Activated CD8-positive, alpha-beta memory T cell treated with anti-CD3 and anti-CD28 coated beads for 48 hours (primary cell): Measurements from ENCODE around the gene TMEM170A.
"Not testable (repeated sequence)": the region's sequence is repeated elsewhere in the genome, so short reads cannot be mapped to it uniquely, and the experiment has no call there.

Experiments
- DNase-seq, 3 experiments: peaks; one replicate each; pipeline ENCODE4 v3.0.0-alpha.2; 2020; ENCODE audit warnings: low read depth in 2 of 3, low spot score in 2 of 3

The TMEM170A gene

GRCh38 chr16:75464122-75464918 is at the start of gene TMEM170A:
TSS of gene TMEM170A (minus strand) at chr16:75464689. CDS start at chr16:75464600, 89 bp downstream.
- DNase-seq: peak; percentile 96 to 98 (median 97)

GRCh38 chr16:75506574-75506973 is 42.1 kb upstream of the TMEM170A start:
- no peak for DNase-seq

GRCh38 chr16:75506107-75506506 is 41.6 kb upstream of the TMEM170A start:
- DNase-seq: no peak

- DNase-seq: no peak
Observed at GRCh38 chr16:75503801-75504200, 39.3 kb upstream of the TMEM170A start.

GRCh38 chr16:75502916-75503605 is 38.6 kb upstream of the TMEM170A start:
- no peak for DNase-seq

GRCh38 chr16:75501820-75502219 is 37.3 kb upstream of the TMEM170A start:
- not testable (repeated sequence) for DNase-seq

- DNase-seq: no peak
Observed at GRCh38 chr16:75501359-75501758, 36.9 kb upstream of the TMEM170A start.

GRCh38 chr16:75498605-75499322 is 34.3 kb upstream of the TMEM170A start:
- DNase-seq: not testable (repeated sequence)

GRCh38 chr16:75497558-75497957 is 33.1 kb upstream of the TMEM170A start:
- DNase-seq: no peak

GRCh38 chr16:75495076-75495674 is 30.7 kb upstream of the TMEM170A start, which contains the start of gene CHST6:
TSS of gene CHST6 (minus strand) at chr16:75495441. CDS start at chr16:75479828, 15,613 bp downstream.
- DNase-seq: peak in 1 of 3 experiments; percentile 8

- DNase-seq: no peak
Observed at GRCh38 chr16:75494661-75495075, 30.2 kb upstream of the TMEM170A start.

GRCh38 chr16:75494184-75494583 is 29.7 kb upstream of the TMEM170A start:
- DNase-seq: no peak

- no peak for DNase-seq
Observed at GRCh38 chr16:75491876-75492275, 27.4 kb upstream of the TMEM170A start.

- no peak for DNase-seq
Observed at GRCh38 chr16:75488322-75488721, 23.8 kb upstream of the TMEM170A start.

- no peak for DNase-seq
Observed at GRCh38 chr16:75486676-75487313, 22.3 kb upstream of the TMEM170A start.

GRCh38 chr16:75486014-75486675 is 21.7 kb upstream of the TMEM170A start:
- no peak for DNase-seq

- DNase-seq: no peak
Observed at GRCh38 chr16:75485230-75486013, 20.9 kb upstream of the TMEM170A start.

GRCh38 chr16:75483222-75483621 is 18.7 kb upstream of the TMEM170A start:
- DNase-seq: no peak

GRCh38 chr16:75482434-75483205 is 18.1 kb upstream of the TMEM170A start:
- DNase-seq: no peak
